GM12892 (cell line): ENCODE results near the gene KCNIP3.
"Not testable (repeated sequence)": the region's sequence is repeated elsewhere in the genome, so short reads cannot be mapped to it uniquely, and the experiment has no call there.

Experiments
- POLR2A ChIP-seq: IDR thresholded peaks from 2 replicates; pipeline ENCODE4 v1.6.1; 2011; ENCODE audit warnings: low read depth, low read length, control low read depth
- POLR2AphosphoS5 ChIP-seq: IDR thresholded peaks from 2 replicates; pipeline ENCODE4 v1.6.1; 2011; ENCODE audit warnings: low read depth, low read length, control low read depth
- TAF1 ChIP-seq: IDR thresholded peaks from 2 replicates; pipeline ENCODE4 v1.6.1; 2011; ENCODE audit warnings: low read depth, mild to moderate bottlenecking, control low read depth, low read length, borderline replicate concordance

GRCh38 chr2:95415561-95415960, 118.4 kb downstream of the KCNIP3 start:
- TF ChIP-seq POLR2A, TAF1, POLR2AphosphoS5: not testable (repeated sequence)
